ENCODE results near the gene TBC1D5.

TBC1D5 gene

GRCh38 chr3:17142516-17142915, 599.9 kb downstream of the TBC1D5 start:
- no peaks in the 10 kb centered on the region for H3K27me3 ChIP-seq (ENCODE audit: control insufficient read depth, insufficient read depth, low read length, poor library complexity, severe bottlenecking)
- no peak overlapping the region for H3K27ac ChIP-seq (ENCODE audit: insufficient read depth, low read depth, low read length, poor library complexity, severe bottlenecking)
- peaks cover 4% of the 10 kb centered on the region for H3K4me1 ChIP-seq (ENCODE audit: control insufficient read depth, insufficient read depth, low read length)
- H3K4me3 ChIP-seq (ENCODE audit: insufficient read depth, low read depth, low read length): no peak overlapping the region
- H3K36me3 ChIP-seq (ENCODE audit: control insufficient read depth, insufficient read depth, low read length): no peaks in the 10 kb centered on the region
- no peaks in the 10 kb centered on the region for H3K9me3 ChIP-seq (ENCODE audit: control insufficient read depth, low read length)
- WGBS, 2 experiments: 95 to 96% methylated on average over 10 of the region's 10 CpGs

GRCh38 chr3:17141699-17142098, 600.7 kb downstream of the TBC1D5 start:
- H3K27me3 ChIP-seq (ENCODE audit: control insufficient read depth, insufficient read depth, low read length, poor library complexity, severe bottlenecking): no peaks in the 10 kb centered on the region
- WGBS, 2 experiments: 95 to 96% methylated on average over 4 of the region's 4 CpGs
- H3K4me1 ChIP-seq (ENCODE audit: control insufficient read depth, insufficient read depth, low read length): peaks cover 4% of the 10 kb centered on the region

GRCh38 chr3:17140670-17141505, 601.5 kb downstream of the TBC1D5 start:
- Histone ChIP-seq H3K9me3 (ENCODE audit: control insufficient read depth, low read length) (no peaks in the 10 kb centered on the region), H3K27me3 (ENCODE audit: control insufficient read depth, insufficient read depth, low read length, poor library complexity, severe bottlenecking) (no peaks in the 10 kb centered on the region), H3K27ac (ENCODE audit: insufficient read depth, low read depth, low read length, poor library complexity, severe bottlenecking) (no peak overlapping the region), H3K4me1 (ENCODE audit: control insufficient read depth, insufficient read depth, low read length) (peaks cover 7% of the 10 kb centered on the region), H3K4me3 (ENCODE audit: insufficient read depth, low read depth, low read length) (no peak overlapping the region), H3K36me3 (ENCODE audit: control insufficient read depth, insufficient read depth, low read length) (no peaks in the 10 kb centered on the region)
- WGBS, 2 experiments: 88 to 89% methylated on average over 13 of the region's 13 CpGs

More at GRCh38 chr3:17141699-17142098, 600.7 kb downstream of the TBC1D5 start:
- Histone ChIP-seq H3K36me3 (ENCODE audit: control insufficient read depth, insufficient read depth, low read length) (no peaks in the 10 kb centered on the region), H3K27ac (ENCODE audit: insufficient read depth, low read depth, low read length, poor library complexity, severe bottlenecking) (no peak overlapping the region), H3K4me3 (ENCODE audit: insufficient read depth, low read depth, low read length) (no peak overlapping the region), H3K9me3 (ENCODE audit: control insufficient read depth, low read length) (no peaks in the 10 kb centered on the region)

GRCh38 chr3:17138246-17139039, 604.0 kb downstream of the TBC1D5 start:
- Histone ChIP-seq H3K9me3 (ENCODE audit: control insufficient read depth, low read length) (no peaks in the 10 kb centered on the region), H3K36me3 (ENCODE audit: control insufficient read depth, insufficient read depth, low read length) (no peaks in the 10 kb centered on the region), H3K27me3 (ENCODE audit: control insufficient read depth, insufficient read depth, low read length, poor library complexity, severe bottlenecking) (no peaks in the 10 kb centered on the region), H3K27ac (ENCODE audit: insufficient read depth, low read depth, low read length, poor library complexity, severe bottlenecking) (no peak overlapping the region), H3K4me3 (ENCODE audit: insufficient read depth, low read depth, low read length) (no peak overlapping the region), H3K4me1 (ENCODE audit: control insufficient read depth, insufficient read depth, low read length) (peaks cover 7% of the 10 kb centered on the region)
- 90 to 92% methylated on average over 7 of the region's 7 CpGs for WGBS, 2 experiments

- WGBS, 2 experiments: 94 to 95% methylated on average over 5 of the region's 5 CpGs
- no peak overlapping the region for H3K27ac ChIP-seq (ENCODE audit: insufficient read depth, low read depth, low read length, poor library complexity, severe bottlenecking)
- no peaks in the 10 kb centered on the region for H3K36me3 ChIP-seq (ENCODE audit: control insufficient read depth, insufficient read depth, low read length)
- peaks cover 7% of the 10 kb centered on the region for H3K4me1 ChIP-seq (ENCODE audit: control insufficient read depth, insufficient read depth, low read length)
- no peak overlapping the region for H3K4me3 ChIP-seq (ENCODE audit: insufficient read depth, low read depth, low read length)
- no peaks in the 10 kb centered on the region for H3K27me3 ChIP-seq (ENCODE audit: control insufficient read depth, insufficient read depth, low read length, poor library complexity, severe bottlenecking)
- H3K9me3 ChIP-seq (ENCODE audit: control insufficient read depth, low read length): no peaks in the 10 kb centered on the region
These were observed 605.1 kb downstream of the TBC1D5 start for GRCh38 chr3:17137321-17137826.

GRCh38 chr3:17136136-17136721, 606.2 kb downstream of the TBC1D5 start:
- H3K27ac ChIP-seq (ENCODE audit: insufficient read depth, low read depth, low read length, poor library complexity, severe bottlenecking): no peak overlapping the region
- H3K4me1 ChIP-seq (ENCODE audit: control insufficient read depth, insufficient read depth, low read length): peaks cover 7% of the 10 kb centered on the region
- no peaks in the 10 kb centered on the region for H3K9me3 ChIP-seq (ENCODE audit: control insufficient read depth, low read length)
- no peaks in the 10 kb centered on the region for H3K36me3 ChIP-seq (ENCODE audit: control insufficient read depth, insufficient read depth, low read length)
- 74 to 79% methylated on average over 11 of the region's 11 CpGs for WGBS, 2 experiments
- no peaks in the 10 kb centered on the region for H3K27me3 ChIP-seq (ENCODE audit: control insufficient read depth, insufficient read depth, low read length, poor library complexity, severe bottlenecking)
- H3K4me3 ChIP-seq (ENCODE audit: insufficient read depth, low read depth, low read length): no peak overlapping the region

- no peak overlapping the region for H3K4me3 ChIP-seq (ENCODE audit: insufficient read depth, low read depth, low read length)
- no peaks in the 10 kb centered on the region for H3K9me3 ChIP-seq (ENCODE audit: control insufficient read depth, low read length)
- H3K36me3 ChIP-seq (ENCODE audit: control insufficient read depth, insufficient read depth, low read length): no peaks in the 10 kb centered on the region
- peaks cover 7% of the 10 kb centered on the region for H3K4me1 ChIP-seq (ENCODE audit: control insufficient read depth, insufficient read depth, low read length)
- H3K27me3 ChIP-seq (ENCODE audit: control insufficient read depth, insufficient read depth, low read length, poor library complexity, severe bottlenecking): no peaks in the 10 kb centered on the region
- H3K27ac ChIP-seq (ENCODE audit: insufficient read depth, low read depth, low read length, poor library complexity, severe bottlenecking): no peak overlapping the region
These were observed 606.7 kb downstream of the TBC1D5 start for GRCh38 chr3:17135696-17136095.

GRCh38 chr3:17133632-17134545, 608.5 kb downstream of the TBC1D5 start:
- Histone ChIP-seq H3K36me3 (ENCODE audit: control insufficient read depth, insufficient read depth, low read length) (no peaks in the 10 kb centered on the region), H3K9me3 (ENCODE audit: control insufficient read depth, low read length) (no peaks in the 10 kb centered on the region), H3K27me3 (ENCODE audit: control insufficient read depth, insufficient read depth, low read length, poor library complexity, severe bottlenecking) (no peaks in the 10 kb centered on the region), H3K27ac (ENCODE audit: insufficient read depth, low read depth, low read length, poor library complexity, severe bottlenecking) (no peak overlapping the region), H3K4me3 (ENCODE audit: insufficient read depth, low read depth, low read length) (no peak overlapping the region), H3K4me1 (ENCODE audit: control insufficient read depth, insufficient read depth, low read length) (peaks cover 7% of the 10 kb centered on the region)
- WGBS, 2 experiments: 95% methylated on average over 19 of the region's 19 CpGs

- H3K36me3 ChIP-seq (ENCODE audit: control insufficient read depth, insufficient read depth, low read length): no peaks in the 10 kb centered on the region
- no peaks in the 10 kb centered on the region for H3K27me3 ChIP-seq (ENCODE audit: control insufficient read depth, insufficient read depth, low read length, poor library complexity, severe bottlenecking)
- no peak overlapping the region for H3K4me3 ChIP-seq (ENCODE audit: insufficient read depth, low read depth, low read length)
- WGBS, 2 experiments: 90 to 92% methylated on average over 10 of the region's 10 CpGs
- no peaks in the 10 kb centered on the region for H3K9me3 ChIP-seq (ENCODE audit: control insufficient read depth, low read length)
- H3K27ac ChIP-seq (ENCODE audit: insufficient read depth, low read depth, low read length, poor library complexity, severe bottlenecking): no peak overlapping the region
- peaks cover 3% of the 10 kb centered on the region for H3K4me1 ChIP-seq (ENCODE audit: control insufficient read depth, insufficient read depth, low read length)
These were observed 609.9 kb downstream of the TBC1D5 start for GRCh38 chr3:17132286-17133115.

Measured in ectodermal cell (in vitro differentiated cells).